ENCODE measurements around the gene SAC3D1.

- TF ChIP-seq POLR2AphosphoS5 (IDR thresholded peaks at IDR 0.05; ENCODE audit: borderline replicate concordance, low read depth, low read length), result no peak
- no peak for TF ChIP-seq EZH2 (IDR thresholded peaks at IDR 0.05)
These were observed 6.6 kb upstream of the SAC3D1 start for GRCh38 chr11:65034423-65034822.
